LHCN-M2 (cell line): ENCODE results near the gene FST. TPM values are rescaled to one million over a fixed set of nuclear protein-coding genes. Genes with fewer than 3 reads are reported as not detected.

Source experiments
- DNase-seq: peaks from one replicate; pipeline ENCODE4 v3.0.0-alpha.2; 2012; ENCODE audit warnings: low read depth
- total RNA-seq: library from RNA; depleted of rRNA; stranded (reverse); fragments of >200 nt; gene quantifications from 2 replicates; pipeline ENCODE4 v1.2.3, GENCODE V29; 2014

The FST gene
- total RNA-seq, 1 experiment from 2014 or later, result 8.4 TPM

DNA sequence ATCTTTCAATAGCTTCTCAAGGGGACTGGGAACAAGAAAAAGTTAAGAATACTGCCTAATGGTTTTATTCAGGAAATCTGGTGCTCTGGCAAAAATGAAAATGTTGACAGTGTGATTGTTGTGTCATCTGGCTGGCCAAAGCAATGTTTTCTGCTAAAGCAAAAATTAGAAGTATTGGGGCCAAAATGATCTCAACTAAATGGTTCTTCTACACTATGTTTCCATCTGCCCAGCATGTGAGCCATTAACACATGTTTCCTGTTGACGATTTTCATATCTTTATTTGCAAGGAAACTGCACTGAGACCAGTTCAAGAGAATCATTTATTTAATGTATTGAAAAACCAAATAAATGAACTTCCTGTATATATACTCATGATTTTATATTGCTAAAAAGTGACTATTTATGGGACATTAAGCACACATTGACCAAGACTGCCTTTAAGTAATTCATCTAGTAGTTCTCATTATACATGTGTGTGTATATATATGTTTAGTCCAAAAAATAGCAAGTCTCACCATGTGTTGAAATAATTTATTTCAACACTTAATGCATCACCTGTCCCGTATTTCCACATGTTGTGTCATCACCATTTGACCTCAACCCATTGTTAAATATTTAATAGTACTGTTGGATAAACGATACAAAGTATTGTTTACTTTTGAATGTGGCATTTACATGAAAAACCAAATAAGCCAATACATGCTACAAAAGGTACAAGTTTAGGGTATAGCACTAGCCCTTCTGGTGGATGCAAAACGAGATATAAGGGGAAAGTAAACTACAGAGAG, 7.5 kb upstream of the FST start:
- DNase-seq, result no peak

GRCh38 chr5:53473633-53474032, 6.8 kb upstream of the FST start:
- no peak for DNase-seq

DNA sequence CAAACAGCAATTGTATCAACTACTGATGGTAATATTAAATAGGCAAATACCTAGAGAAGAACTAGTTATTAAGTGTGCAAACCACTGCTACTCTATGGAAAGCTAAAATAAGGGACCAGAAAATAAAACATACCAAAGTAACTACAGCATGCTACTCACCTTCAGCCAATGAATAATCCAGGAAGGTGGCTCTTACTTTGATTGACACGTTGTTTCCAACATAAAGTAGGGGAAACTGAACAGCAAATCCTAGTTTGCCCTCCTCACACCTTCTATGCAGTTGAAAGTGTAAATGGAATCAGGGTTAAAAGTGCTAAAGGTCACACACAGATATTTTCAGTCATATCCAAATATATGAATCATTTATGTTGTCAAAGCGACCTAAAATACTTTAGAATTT, 5.1 kb upstream of the FST start:
- no peak for DNase-seq

DNA sequence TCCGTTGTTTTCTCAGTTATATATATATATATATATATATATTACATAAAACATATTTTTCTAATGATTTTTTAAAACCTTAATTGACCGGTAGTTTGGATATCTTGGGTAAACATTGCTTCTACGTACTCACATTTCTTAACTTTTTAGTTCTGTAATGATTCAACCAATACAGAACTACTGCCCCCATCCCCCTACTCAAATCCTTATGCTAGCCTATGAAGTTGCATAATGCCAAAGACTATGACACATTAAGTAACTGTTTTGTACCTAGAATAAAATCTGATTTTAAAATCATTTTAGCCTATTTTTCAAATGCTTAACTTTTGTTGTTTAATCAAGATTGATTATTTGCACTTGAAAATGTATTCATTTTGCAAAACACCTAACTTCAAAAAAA, 4.4 kb upstream of the FST start:
- DNase-seq, result no peak

DNA sequence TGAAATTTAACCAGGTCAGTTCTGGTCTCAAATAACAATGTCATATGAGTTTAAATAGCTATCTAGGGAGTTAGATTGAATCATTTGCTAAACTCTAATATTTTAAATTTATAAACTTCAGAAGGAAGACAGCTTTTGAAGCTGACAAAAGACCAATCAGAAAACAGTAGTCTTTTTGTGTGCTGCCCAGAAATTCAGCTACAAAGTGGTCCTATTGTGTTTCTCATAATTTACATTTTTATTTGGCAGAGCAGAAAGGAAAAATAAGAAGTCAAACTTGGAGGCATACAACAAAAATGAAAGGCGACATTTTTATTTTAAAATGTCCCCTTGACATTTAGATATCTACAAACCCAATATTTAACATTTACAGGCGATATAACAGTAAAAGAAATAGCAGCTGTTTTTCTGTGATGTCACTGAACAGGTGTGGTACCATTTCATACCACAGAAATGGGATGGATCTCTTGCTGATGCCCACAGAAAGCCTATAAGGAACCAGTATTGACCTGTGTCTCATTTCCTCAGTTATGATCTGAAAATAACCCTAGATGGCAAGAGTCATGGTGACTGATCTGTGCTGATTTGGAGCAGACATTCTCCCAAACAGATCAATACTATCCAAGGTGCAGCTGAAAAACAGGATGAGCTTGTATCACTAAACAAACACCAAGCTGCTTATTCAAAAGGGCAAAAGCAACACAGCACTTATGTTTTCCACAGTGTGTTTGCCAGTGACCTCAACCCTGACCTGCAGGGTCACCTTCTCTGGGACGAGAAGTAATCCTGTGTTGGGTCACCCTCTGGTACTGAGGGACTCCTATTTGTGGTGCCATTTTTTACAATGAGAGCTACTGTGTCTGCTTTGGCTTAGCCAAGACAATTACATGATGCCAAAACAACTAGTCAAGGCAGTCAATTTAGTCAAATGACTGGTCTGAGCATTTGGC, 3.6 kb upstream of the FST start:
- DNase-seq, result peak; percentile 76

DNA sequence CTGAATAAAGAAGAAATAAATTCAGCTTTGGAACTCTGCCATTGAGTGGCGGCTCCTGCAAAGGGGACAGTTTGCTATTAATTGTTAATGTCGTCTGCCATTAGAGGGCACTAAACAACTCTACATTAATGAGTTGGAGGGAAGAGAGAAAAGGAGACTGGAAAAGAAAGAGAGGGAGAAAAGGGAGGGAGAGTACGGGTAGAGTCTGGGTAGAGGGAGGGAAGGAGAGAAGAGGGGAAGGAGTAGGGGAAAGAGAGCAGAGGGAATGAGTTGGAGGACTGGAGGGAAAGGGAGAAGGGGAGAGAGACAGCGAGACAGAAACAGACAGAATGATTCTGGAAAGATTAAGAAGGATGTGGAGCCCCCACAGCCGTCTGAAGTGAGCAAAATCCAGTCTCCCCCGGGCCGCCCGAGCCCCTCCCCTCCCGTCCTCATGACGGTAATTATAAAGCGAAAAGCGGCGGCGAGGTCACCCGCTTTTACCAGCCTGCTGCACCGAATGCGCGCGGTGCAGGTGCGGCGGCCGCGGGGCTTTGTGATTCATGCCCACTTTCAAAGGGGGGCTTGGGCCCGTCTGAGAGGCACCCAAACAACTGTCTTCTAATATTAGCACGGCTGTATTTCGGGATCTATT, 1.9 kb upstream of the FST start:
- peak; percentile 73 for DNase-seq

GRCh38 chr5:53479045-53479589, 1.3 kb upstream of the FST start:
- DNase-seq, result no peak

GRCh38 chr5:53479590-53480415, 626 bp upstream of the FST start:
- no peak for DNase-seq

DNA sequence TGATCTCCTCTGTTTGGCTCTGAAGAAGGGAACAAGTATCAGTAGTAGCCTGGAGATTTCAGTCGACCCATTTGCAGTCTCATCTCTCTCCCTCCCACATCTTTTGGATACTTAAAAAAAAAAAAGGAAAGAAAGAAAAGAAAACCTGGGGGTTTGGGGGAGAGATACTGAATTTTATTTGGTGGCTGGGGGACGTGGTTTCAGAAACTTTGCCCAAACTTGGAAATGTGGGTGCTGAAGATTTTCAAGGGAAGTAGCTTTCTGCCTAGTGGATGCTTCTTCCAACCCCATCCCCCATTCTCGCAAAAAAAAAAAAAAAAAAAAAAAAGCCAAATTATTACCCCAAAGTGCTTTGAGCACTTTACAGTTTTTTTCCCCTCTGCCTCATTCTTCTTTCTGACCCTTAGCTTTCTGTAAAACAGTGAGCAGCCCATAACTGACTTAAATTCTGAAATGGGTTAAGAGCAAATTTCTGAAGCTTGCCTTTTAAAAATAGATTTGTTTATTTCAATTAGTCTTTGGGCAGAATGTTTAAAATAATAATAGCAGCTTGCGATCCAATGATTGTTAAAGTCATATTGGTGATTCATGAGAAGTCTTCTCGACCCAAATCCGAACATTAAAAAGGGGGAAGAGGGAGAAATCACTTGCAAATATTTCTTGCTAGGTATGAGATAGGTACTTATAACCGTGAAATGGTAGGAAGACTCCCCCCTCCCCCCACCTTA, 894 bp downstream of the FST start:
- no peak for DNase-seq

GRCh38 chr5:53481887-53482716, 1.7 kb downstream of the FST start:
- peak; percentile 78 for DNase-seq

GRCh38 chr5:53482717-53483638, 2.5 kb downstream of the FST start:
- DNase-seq, result no peak

GRCh38 chr5:53487436-53487835, 7.0 kb downstream of the FST start:
- DNase-seq, result no peak

- no peak for DNase-seq
Observed at GRCh38 chr5:53488195-53488722, 7.8 kb downstream of the FST start.

DNA sequence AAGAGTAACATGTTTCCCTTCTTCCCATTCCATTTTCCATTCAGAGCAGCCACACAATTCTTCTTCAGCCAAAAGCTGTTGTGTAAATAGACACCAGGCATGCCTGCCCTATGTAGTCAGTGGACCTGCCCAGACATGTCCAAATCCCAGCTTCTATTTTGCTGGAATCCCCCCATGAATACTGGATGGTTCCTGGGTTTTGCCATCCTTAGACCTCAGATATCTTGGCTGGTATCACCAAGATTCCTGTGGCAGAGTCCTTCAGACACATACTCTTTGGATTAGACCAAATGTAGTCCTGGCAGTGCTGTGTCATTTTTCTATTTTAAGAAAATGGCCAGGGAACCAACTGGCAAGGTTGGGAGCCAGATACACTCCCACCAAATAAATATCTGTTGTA, 10.3 kb downstream of the FST start:
- peak; percentile 95 for DNase-seq

DNA sequence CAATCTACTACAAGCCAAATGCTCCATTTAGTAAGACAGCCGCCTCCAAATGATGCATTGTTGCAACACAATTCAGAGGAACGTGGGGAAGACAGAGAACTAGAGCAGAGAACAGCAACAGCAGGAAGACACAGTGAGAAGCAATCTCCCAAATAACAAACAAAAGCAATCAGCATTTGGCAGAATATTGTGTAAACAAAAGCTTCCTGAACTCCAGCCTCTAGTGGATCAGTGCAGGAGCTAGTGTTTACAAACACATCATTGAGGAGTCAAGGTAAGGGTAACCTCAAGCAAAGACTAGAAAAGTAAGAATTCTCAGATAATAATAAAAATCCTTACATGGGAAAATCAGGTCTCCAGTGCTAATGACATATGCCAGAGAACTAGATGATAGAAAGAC, 20.6 kb downstream of the FST start:
- DNase-seq, result no peak

DNA sequence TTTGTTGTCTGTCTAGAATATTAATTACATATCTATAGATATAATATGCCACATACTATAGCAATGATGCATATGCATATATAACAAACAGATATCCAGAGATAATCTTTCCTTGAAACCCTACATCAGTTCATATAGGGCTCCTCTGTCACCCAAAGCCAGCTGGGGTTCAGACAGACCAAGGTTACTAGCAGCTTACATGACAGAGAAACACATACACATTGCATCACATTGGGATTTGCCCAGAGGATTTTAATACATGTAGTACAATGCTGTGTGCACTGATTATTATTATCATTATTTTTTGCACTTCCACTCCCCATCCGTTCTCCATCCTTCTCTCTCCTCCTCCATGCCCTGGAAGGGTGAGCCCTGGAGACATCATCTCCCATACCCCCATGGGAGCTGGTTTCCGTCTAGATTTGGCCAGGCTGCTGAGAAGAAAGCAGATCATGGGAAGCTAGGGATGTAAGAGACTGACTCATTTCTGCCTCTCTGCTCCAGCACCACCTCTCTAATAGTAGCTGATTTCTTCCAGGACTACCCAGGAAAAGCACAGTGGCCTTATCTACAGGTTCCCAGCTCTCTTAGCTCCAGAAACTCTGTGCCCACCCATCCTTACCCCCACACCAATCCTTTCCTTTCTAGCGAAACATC, 23.3 kb downstream of the FST start:
- DNase-seq, result peak; percentile 29

DNA sequence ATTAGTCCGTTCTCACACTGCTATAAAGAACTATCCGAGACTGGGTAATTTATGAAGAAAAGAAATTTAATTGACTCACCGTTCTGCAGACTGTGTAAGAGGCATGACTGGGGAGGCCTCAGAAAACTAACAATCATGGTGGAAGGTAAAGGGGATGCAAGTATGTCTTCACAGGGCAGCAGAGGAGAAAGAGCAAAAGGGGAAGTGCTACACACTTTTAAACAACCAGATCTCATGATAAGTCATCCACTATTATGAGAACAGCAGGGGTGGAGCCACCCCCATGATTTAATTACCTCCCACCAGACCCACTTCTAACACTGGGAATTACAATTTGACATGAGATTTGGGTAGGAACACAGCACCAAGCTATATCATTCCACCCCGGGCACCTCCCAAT, 26.6 kb downstream of the FST start:
- DNase-seq, result no peak

- DNase-seq, result no peak
Observed at GRCh38 chr5:53508125-53508524, 27.7 kb downstream of the FST start.
